Adipocyte (in vitro differentiated cells): ENCODE results near the gene CD300LG.
"Not testable (repeated sequence)": the region's sequence is repeated elsewhere in the genome, so short reads cannot be mapped to it uniquely, and the experiment has no call there.

Experiments
- DNase-seq: peaks from one replicate; pipeline ENCODE4 v3.0.0-alpha.2; 2015; ENCODE audit warnings: low read depth
- H3K27me3 ChIP-seq: replicated peaks from 2 replicates; pipeline ENCODE4 v1.7.0; 2013; ENCODE audit warnings: mild to moderate bottlenecking, low read length, moderate library complexity; ENCODE audit not compliant: control insufficient read depth, insufficient read depth
- H3K36me3 ChIP-seq: 2 replicates; pipeline ENCODE4 v1.7.0; 2013; ENCODE audit warnings: low read length, mild to moderate bottlenecking, moderate library complexity; ENCODE audit not compliant: control insufficient read depth, insufficient read depth, severe bottlenecking
- H3K4me1 ChIP-seq: 2 replicates; pipeline ENCODE4 v1.7.0; 2013; ENCODE audit warnings: mild to moderate bottlenecking, low read length, moderate library complexity; ENCODE audit not compliant: control insufficient read depth, insufficient read depth
- H3K4me3 ChIP-seq: 2 replicates; pipeline ENCODE4 v1.7.0; 2013; ENCODE audit warnings: mild to moderate bottlenecking, low read length, moderate library complexity
- H3K9ac ChIP-seq: 2 replicates; pipeline ENCODE4 v1.7.0; 2013; ENCODE audit warnings: mild to moderate bottlenecking, low read length, moderate library complexity
- H3K9me3 ChIP-seq: 2 replicates; pipeline ENCODE4 v1.7.0; 2013; ENCODE audit warnings: mild to moderate bottlenecking, low read length, moderate library complexity; ENCODE audit not compliant: control insufficient read depth

The CD300LG gene

GRCh38 chr17:43841282-43841681 lies 5.7 kb upstream of the CD300LG start:
- Histone ChIP-seq H3K4me3 (peak overlapping the region; percentile 64), H3K36me3 (no peaks in the 10 kb centered on the region), H3K9ac (peak overlapping the region; percentile 17), H3K4me1 (peaks cover 27% of the 10 kb centered on the region), H3K27me3 (no peaks in the 10 kb centered on the region), H3K9me3 (no peaks in the 10 kb centered on the region)
- no peak for DNase-seq

GRCh38 chr17:43842091-43842974 lies 4.6 kb upstream of the CD300LG start:
- Histone ChIP-seq H3K9ac (peak overlapping the region; percentile 0), H3K4me1 (peaks cover 32% of the 10 kb centered on the region)
- H3K4me3 ChIP-seq, H3K9me3 ChIP-seq, H3K27me3 ChIP-seq, H3K36me3 ChIP-seq, DNase-seq: not testable (repeated sequence)

- no peak for DNase-seq
- Histone ChIP-seq H3K4me1 (peaks cover 32% of the 10 kb centered on the region), H3K27me3 (no peaks in the 10 kb centered on the region), H3K9ac (no peak overlapping the region), H3K4me3 (no peak overlapping the region), H3K9me3 (no peaks in the 10 kb centered on the region), H3K36me3 (no peaks in the 10 kb centered on the region)
These were observed 4.0 kb upstream of the CD300LG start for GRCh38 chr17:43842975-43843325.

- no peak for DNase-seq
- Histone ChIP-seq H3K4me3 (no peak overlapping the region), H3K36me3 (no peaks in the 10 kb centered on the region)
These were observed 2.7 kb upstream of the CD300LG start for GRCh38 chr17:43844241-43844640.

GRCh38 chr17:43845766-43846165 lies 1.2 kb upstream of the CD300LG start:
- Histone ChIP-seq H3K27me3 (peaks cover 15% of the 10 kb centered on the region), H3K9me3 (no peaks in the 10 kb centered on the region), H3K4me1 (peaks cover 24% of the 10 kb centered on the region), H3K36me3 (no peaks in the 10 kb centered on the region), H3K9ac (peak overlapping the region; percentile 52), H3K4me3 (no peak overlapping the region)
- DNase-seq: no peak

More at GRCh38 chr17:43844241-43844640, 2.7 kb upstream of the CD300LG start:
- no peak overlapping the region for H3K9ac ChIP-seq
- peaks cover 32% of the 10 kb centered on the region for H3K4me1 ChIP-seq
- H3K27me3 ChIP-seq: peaks cover 8% of the 10 kb centered on the region
- H3K9me3 ChIP-seq: no peaks in the 10 kb centered on the region

- Histone ChIP-seq H3K9ac (peak overlapping the region; percentile 52), H3K9me3 (no peaks in the 10 kb centered on the region), H3K27me3 (peaks cover 15% of the 10 kb centered on the region), H3K4me3 (no peak overlapping the region), H3K4me1 (peaks cover 19% of the 10 kb centered on the region), H3K36me3 (no peaks in the 10 kb centered on the region)
- DNase-seq: peak; percentile 91
These were observed 709 bp upstream of the CD300LG start for GRCh38 chr17:43846221-43846712.

GRCh38 chr17:43848601-43849000 lies 1.6 kb downstream of the CD300LG start:
- no peak for DNase-seq
- H3K9ac ChIP-seq: no peak overlapping the region
- peaks cover 10% of the 10 kb centered on the region for H3K4me1 ChIP-seq
- H3K9me3 ChIP-seq: no peaks in the 10 kb centered on the region
- H3K27me3 ChIP-seq: peaks cover 32% of the 10 kb centered on the region
- H3K36me3 ChIP-seq: no peaks in the 10 kb centered on the region
- no peak overlapping the region for H3K4me3 ChIP-seq

- DNase-seq: no peak
- Histone ChIP-seq H3K9me3 (no peaks in the 10 kb centered on the region), H3K9ac (no peak overlapping the region)
These were observed 2.1 kb downstream of the CD300LG start for GRCh38 chr17:43849116-43849515.

GRCh38 chr17:43852571-43852970 lies 5.6 kb downstream of the CD300LG start:
- Histone ChIP-seq H3K36me3 (no peaks in the 10 kb centered on the region), H3K9ac (no peak overlapping the region), H3K4me3 (no peak overlapping the region), H3K4me1 (no peaks in the 10 kb centered on the region), H3K27me3 (peaks cover 72% of the 10 kb centered on the region), H3K9me3 (no peaks in the 10 kb centered on the region)
- DNase-seq: no peak

More at GRCh38 chr17:43849116-43849515, 2.1 kb downstream of the CD300LG start:
- Histone ChIP-seq H3K36me3 (no peaks in the 10 kb centered on the region), H3K4me3 (no peak overlapping the region), H3K4me1 (peaks cover 10% of the 10 kb centered on the region), H3K27me3 (peaks cover 38% of the 10 kb centered on the region)

GRCh38 chr17:43853546-43853945 lies 6.6 kb downstream of the CD300LG start:
- H3K27me3 ChIP-seq: peaks cover 77% of the 10 kb centered on the region
- H3K9ac ChIP-seq: no peak overlapping the region
- no peaks in the 10 kb centered on the region for H3K36me3 ChIP-seq
- H3K4me3 ChIP-seq: no peak overlapping the region
- DNase-seq: no peak
- no peaks in the 10 kb centered on the region for H3K9me3 ChIP-seq
- no peaks in the 10 kb centered on the region for H3K4me1 ChIP-seq

- H3K27me3 ChIP-seq: peaks cover 81% of the 10 kb centered on the region
- no peak for DNase-seq
- H3K4me1 ChIP-seq: no peaks in the 10 kb centered on the region
- no peaks in the 10 kb centered on the region for H3K36me3 ChIP-seq
- H3K9me3 ChIP-seq: no peaks in the 10 kb centered on the region
- H3K9ac ChIP-seq: no peak overlapping the region
- H3K4me3 ChIP-seq: no peak overlapping the region
These were observed 7.5 kb downstream of the CD300LG start for GRCh38 chr17:43854498-43854897.
